ENCODE data around the gene ABHD11. TPM values are rescaled to one million over a fixed set of nuclear protein-coding genes. Genes with fewer than 3 reads are reported as not detected.

Gene ABHD11
- total RNA-seq, 4 donors from 2014 or later, result 6.1 to 7.9 (median 7.2) TPM

GRCh38 chr7:73768641-73769480 is 30.3 kb upstream of the ABHD11 start:
- Histone ChIP-seq H3K9me3 (no peaks in the 10 kb centered on the region), H3K36me3 (no peaks in the 10 kb centered on the region), H3K27me3 (peaks cover 0 to 53% (median 28%) of the 10 kb centered on the region in 4 donors), H3K4me1 (peaks cover 8 to 25% (median 20%) of the 10 kb centered on the region in 4 donors), H3K4me3 (no peak overlapping the region), H3K27ac (replicated peaks in 1 of 4) (no peak overlapping the region)
- no peak for DNase-seq (ENCODE audit: extremely low spot score)
- intact Hi-C loops (cut with DNase I), result no loop called here
- 44% methylated on average over 9 of the region's 53 CpGs for WGBS
- TF ChIP-seq EP300 (IDR thresholded peaks at IDR 0.05) (no peak), POLR2AphosphoS5 (IDR thresholded peaks at IDR 0.05) (no peak), CTCF (IDR thresholded peaks at IDR 0.05) (no peak), POLR2A (IDR thresholded peaks at IDR 0.05; ENCODE audit: low read depth) (no peak)

GRCh38 chr7:73766556-73767229 is 28.1 kb upstream of the ABHD11 start:
- peaks cover 0 to 43% (median 28%) of the 10 kb centered on the region in 4 donors for H3K27me3 ChIP-seq
- no peak overlapping the region for H3K27ac ChIP-seq (replicated peaks in 1 of 4)
- no peak for DNase-seq (ENCODE audit: extremely low spot score)
- no peak overlapping the region for H3K4me3 ChIP-seq
- H3K36me3 ChIP-seq, result no peaks in the 10 kb centered on the region
- 88% methylated on average over 17 of the region's 17 CpGs for WGBS
- intact Hi-C loops (cut with DNase I), result no loop called here
- TF ChIP-seq CTCF (IDR thresholded peaks at IDR 0.05) (no peak), EP300 (IDR thresholded peaks at IDR 0.05) (no peak), POLR2AphosphoS5 (IDR thresholded peaks at IDR 0.05) (no peak), POLR2A (IDR thresholded peaks at IDR 0.05; ENCODE audit: low read depth) (no peak)
- no peaks in the 10 kb centered on the region for H3K9me3 ChIP-seq
- H3K4me1 ChIP-seq, result peaks cover 8 to 25% (median 20%) of the 10 kb centered on the region in 4 donors

GRCh38 chr7:73762659-73762999 is 24.0 kb upstream of the ABHD11 start:
- no peak for TF ChIP-seq CTCF (IDR thresholded peaks at IDR 0.05)
- TF ChIP-seq EP300 (IDR thresholded peaks at IDR 0.05), result no peak
- TF ChIP-seq POLR2A (IDR thresholded peaks at IDR 0.05; ENCODE audit: low read depth), result no peak
- no peak for TF ChIP-seq POLR2AphosphoS5 (IDR thresholded peaks at IDR 0.05)
- intact Hi-C loops (cut with DNase I), result no loop called here
- Histone ChIP-seq H3K27ac (replicated peaks in 1 of 4) (no peak overlapping the region), H3K36me3 (no peaks in the 10 kb centered on the region), H3K27me3 (peaks cover 0 to 3% (median 0%) of the 10 kb centered on the region in 4 donors), H3K9me3 (no peaks in the 10 kb centered on the region), H3K4me1 (no peaks in the 10 kb centered on the region), H3K4me3 (no peak overlapping the region)
- DNase-seq (ENCODE audit: extremely low spot score), result no peak
- WGBS, result 82% methylated on average over 1 of the region's 1 CpG

GRCh38 chr7:73761854-73762658 is 23.5 kb upstream of the ABHD11 start:
- Histone ChIP-seq H3K4me1 (no peaks in the 10 kb centered on the region), H3K36me3 (no peaks in the 10 kb centered on the region), H3K27me3 (no peaks in the 10 kb centered on the region), H3K4me3 (no peak overlapping the region), H3K27ac (replicated peaks in 1 of 4) (no peak overlapping the region), H3K9me3 (no peaks in the 10 kb centered on the region)
- 59% methylated on average over 6 of the region's 8 CpGs for WGBS
- TF ChIP-seq POLR2AphosphoS5 (IDR thresholded peaks at IDR 0.05) (no peak), EP300 (IDR thresholded peaks at IDR 0.05) (no peak), POLR2A (IDR thresholded peaks at IDR 0.05; ENCODE audit: low read depth) (no peak), CTCF (IDR thresholded peaks at IDR 0.05) (no peak)
- intact Hi-C loops (cut with DNase I), result no loop called here
- DNase-seq (ENCODE audit: extremely low spot score), result no peak
